HG03432 (cell line): ENCODE data around the gene BRWD1.
"Not testable (repeated sequence)": the region's sequence is repeated elsewhere in the genome, so short reads cannot be mapped to it uniquely, and the experiment has no call there.

Experiments
- ATAC-seq: cut with Tn5 transposase; IDR thresholded peaks from one replicate; pipeline ENCODE4 v1.9.1; 2021; ENCODE audit warnings: mild to moderate bottlenecking, moderate library complexity; ENCODE audit not compliant: unreplicated experiment

Gene BRWD1

GRCh38 chr21:39288987-39289386 lies 24.4 kb downstream of the BRWD1 start:
- ATAC-seq, result no peak

GRCh38 chr21:39282911-39283310 lies 30.5 kb downstream of the BRWD1 start:
- ATAC-seq, result no peak

GRCh38 chr21:39281853-39282252 lies 31.6 kb downstream of the BRWD1 start:
- ATAC-seq, result no peak

- no peak for ATAC-seq
These were observed 32.2 kb downstream of the BRWD1 start for GRCh38 chr21:39281207-39281606.

- ATAC-seq, result no peak
These were observed 43.8 kb downstream of the BRWD1 start for GRCh38 chr21:39269620-39270019.

- ATAC-seq, result no peak
These were observed 47.8 kb downstream of the BRWD1 start for GRCh38 chr21:39265603-39266002.

- no peak for ATAC-seq
These were observed 50.1 kb downstream of the BRWD1 start for GRCh38 chr21:39263372-39263771.

- ATAC-seq, result no peak
These were observed 55.2 kb downstream of the BRWD1 start for GRCh38 chr21:39258207-39258606.

- no peak for ATAC-seq
These were observed 62.1 kb downstream of the BRWD1 start for GRCh38 chr21:39251326-39251725.

GRCh38 chr21:39238275-39238674 lies 75.2 kb downstream of the BRWD1 start:
- ATAC-seq, result no peak

GRCh38 chr21:39232861-39233291 lies 80.6 kb downstream of the BRWD1 start:
- no peak for ATAC-seq

GRCh38 chr21:39224930-39225329 lies 88.5 kb downstream of the BRWD1 start:
- no peak for ATAC-seq

- no peak for ATAC-seq
These were observed 91.4 kb downstream of the BRWD1 start for GRCh38 chr21:39221997-39222486.

GRCh38 chr21:39221282-39221996 lies 92.0 kb downstream of the BRWD1 start:
- ATAC-seq, result no peak

- ATAC-seq, result not testable (repeated sequence)
These were observed 92.6 kb downstream of the BRWD1 start for GRCh38 chr21:39220875-39221274.

GRCh38 chr21:39220150-39220549 lies 93.3 kb downstream of the BRWD1 start:
- no peak for ATAC-seq

GRCh38 chr21:39218082-39218409 lies 95.4 kb downstream of the BRWD1 start:
- ATAC-seq, result no peak

- ATAC-seq, result no peak
These were observed 95.9 kb downstream of the BRWD1 start for GRCh38 chr21:39217356-39218081.

- no peak for ATAC-seq
These were observed 97.1 kb downstream of the BRWD1 start for GRCh38 chr21:39216290-39216689.

GRCh38 chr21:39215078-39215477 lies 98.4 kb downstream of the BRWD1 start:
- no peak for ATAC-seq

- ATAC-seq, result no peak
These were observed 104.1 kb downstream of the BRWD1 start for GRCh38 chr21:39209334-39209688.

GRCh38 chr21:39208624-39209333 lies 104.7 kb downstream of the BRWD1 start:
- ATAC-seq, result no peak
